A549 (cell line): Measurements from ENCODE around the gene CENPF.

Source experiments
- CEBPB ChIP-seq, 2 experiments: fragments of >200 bp in 1 of 2; sonication (Bioruptor Twin) in 1 of 2; formaldehyde crosslinking in 1 of 2; IDR thresholded peaks; 2 replicates each; pipeline ENCODE4 v1.6.1; 2012 to 2016
- CTCF ChIP-seq: fragments of >200 bp; sonication (Bioruptor Twin); formaldehyde crosslinking; IDR thresholded peaks from 3 replicates; pipeline ENCODE4 v1.5.1; 2016
- E2F6 ChIP-seq: IDR thresholded peaks from 2 replicates; pipeline ENCODE4 v1.6.1; 2012; ENCODE audit warnings: low read depth, borderline replicate concordance
- ELK1 ChIP-seq: fragments of 150-350 bp; IDR thresholded peaks from 2 replicates; pipeline ENCODE4 v1.6.1; 2014; ENCODE audit warnings: low read depth, mild to moderate bottlenecking, low read length
- POLR2A ChIP-seq: IDR thresholded peaks from 2 replicates; pipeline ENCODE4 v1.6.1; 2012; ENCODE audit warnings: mild to moderate bottlenecking, low read length
- RAD21 ChIP-seq, 2 experiments: fragments of >200 bp in 1 of 2; sonication (Bioruptor Twin) in 1 of 2; formaldehyde crosslinking in 1 of 2; IDR thresholded peaks in 1 of 2; conservative IDR thresholded peaks in 1 of 2; 2 replicates in 1 of 2; 3 replicates in 1 of 2; pipeline ENCODE4 v1.6.1; 2012 to 2018; ENCODE audit warnings: inconsistent platforms in 1 of 2
- USF2 ChIP-seq: fragments of 450-650 bp; IDR thresholded peaks from 2 replicates; pipeline ENCODE4 v1.6.1; 2014; ENCODE audit warnings: antibody characterized with exemption

GRCh38 chr1:214566158-214567104 lies 36.6 kb upstream of the CENPF start:
- peak in 1 of 2 experiments; percentile 35; a peak in 1 of 4 replicates for TF ChIP-seq CEBPB (IDR thresholded peaks at IDR 0.05)
- no peak for TF ChIP-seq E2F6
- no peak for TF ChIP-seq CTCF
- TF ChIP-seq USF2: no peak
- TF ChIP-seq ELK1: no peak
- TF ChIP-seq POLR2A: no peak
- TF ChIP-seq RAD21 (conservative IDR thresholded peaks at IDR 0.05 in 1 of 2, IDR thresholded peaks at IDR 0.05 in 1 of 2): peak in 1 of 2 experiments; percentile 18; a peak in 1 of 5 replicates
